Uterus (tissue), 2 donors: ENCODE measurements around the gene ASMT.

ENCODE experiments used
- POLR2A ChIP-seq, 2 donors: fragments of 450-650 bp; IDR thresholded peaks; one replicate each; pipeline ENCODE4 v1.6.1; 2016; ENCODE audit warnings: antibody characterized with exemption in 2 of 2, mild to moderate bottlenecking in 1 of 2, moderate library complexity in 1 of 2
- TF ChIP-seq, protein P1 (sequence below), 4 experiments: fragments of 200-600 bp in 2 of 4; fragments of 450-650 bp in 2 of 4; sonication (generic) in 2 of 4; IDR thresholded peaks; one replicate each; pipeline ENCODE4 v1.5.1; 2016 to 2019; ENCODE audit warnings: antibody characterized with exemption in 4 of 4, mild to moderate bottlenecking in 2 of 4, moderate library complexity in 1 of 4

DNA sequence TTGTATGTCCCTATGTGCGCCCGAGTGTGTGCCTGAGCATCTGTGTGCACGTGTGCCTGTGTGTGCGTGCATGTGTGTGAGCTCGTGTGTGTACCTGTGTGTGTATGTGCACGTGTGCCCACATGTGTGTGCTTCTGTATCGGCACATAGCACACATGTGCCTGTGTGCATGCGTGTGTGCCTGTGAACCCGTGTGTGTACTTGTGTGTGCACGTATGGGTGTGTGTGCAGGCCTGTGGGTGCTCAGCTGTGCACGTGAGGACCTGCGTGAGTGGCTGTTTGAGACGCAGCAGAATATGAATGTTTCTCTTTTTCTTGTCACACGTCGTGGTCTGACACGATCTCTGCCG is 19.2 kb upstream of the ASMT start:
- TF ChIP-seq, protein P1, sequence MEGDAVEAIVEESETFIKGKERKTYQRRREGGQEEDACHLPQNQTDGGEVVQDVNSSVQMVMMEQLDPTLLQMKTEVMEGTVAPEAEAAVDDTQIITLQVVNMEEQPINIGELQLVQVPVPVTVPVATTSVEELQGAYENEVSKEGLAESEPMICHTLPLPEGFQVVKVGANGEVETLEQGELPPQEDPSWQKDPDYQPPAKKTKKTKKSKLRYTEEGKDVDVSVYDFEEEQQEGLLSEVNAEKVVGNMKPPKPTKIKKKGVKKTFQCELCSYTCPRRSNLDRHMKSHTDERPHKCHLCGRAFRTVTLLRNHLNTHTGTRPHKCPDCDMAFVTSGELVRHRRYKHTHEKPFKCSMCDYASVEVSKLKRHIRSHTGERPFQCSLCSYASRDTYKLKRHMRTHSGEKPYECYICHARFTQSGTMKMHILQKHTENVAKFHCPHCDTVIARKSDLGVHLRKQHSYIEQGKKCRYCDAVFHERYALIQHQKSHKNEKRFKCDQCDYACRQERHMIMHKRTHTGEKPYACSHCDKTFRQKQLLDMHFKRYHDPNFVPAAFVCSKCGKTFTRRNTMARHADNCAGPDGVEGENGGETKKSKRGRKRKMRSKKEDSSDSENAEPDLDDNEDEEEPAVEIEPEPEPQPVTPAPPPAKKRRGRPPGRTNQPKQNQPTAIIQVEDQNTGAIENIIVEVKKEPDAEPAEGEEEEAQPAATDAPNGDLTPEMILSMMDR (IDR thresholded peaks at IDR 0.05), result no peak
- no peak for TF ChIP-seq POLR2A (IDR thresholded peaks at IDR 0.05)
